GM18517 (cell line): Measurements from ENCODE around the gene NRF1.

Experiments
- ATAC-seq: cut with Tn5 transposase; IDR thresholded peaks from one replicate; pipeline ENCODE4 v1.9.1; 2021; ENCODE audit warnings: mild to moderate bottlenecking, moderate library complexity; ENCODE audit not compliant: unreplicated experiment

NRF1 gene

DNA sequence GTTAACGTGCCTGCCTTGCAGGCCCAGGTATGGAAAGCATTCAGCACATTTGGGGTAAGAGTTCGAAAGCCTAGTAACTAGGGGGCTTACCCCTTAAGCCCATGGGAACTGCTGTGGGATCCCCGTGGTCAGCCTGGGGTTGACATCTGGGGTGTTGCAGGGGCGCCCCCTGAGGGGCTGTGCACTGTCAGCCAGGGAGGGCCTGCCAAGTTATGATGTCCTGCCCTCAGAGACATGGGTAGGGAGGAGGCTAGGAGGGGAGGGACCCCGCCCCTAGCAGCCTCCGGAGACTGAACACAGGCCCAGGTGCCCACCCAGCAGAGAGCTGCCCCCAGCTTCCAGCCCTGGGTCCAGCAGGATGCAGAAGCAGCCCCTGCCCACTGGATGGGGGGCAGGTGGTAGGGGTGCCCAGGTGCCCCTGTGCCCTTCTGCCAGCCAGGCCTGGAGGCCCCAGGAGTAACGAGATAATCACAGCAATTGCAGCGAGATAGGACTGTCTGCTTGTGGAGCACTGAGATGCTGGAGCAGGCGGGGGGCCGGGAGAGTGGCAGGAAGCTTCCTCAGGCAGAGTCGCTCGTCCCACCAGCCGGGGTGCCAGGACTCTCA, 187.9 kb downstream of the NRF1 start:
- ATAC-seq: no peak

DNA sequence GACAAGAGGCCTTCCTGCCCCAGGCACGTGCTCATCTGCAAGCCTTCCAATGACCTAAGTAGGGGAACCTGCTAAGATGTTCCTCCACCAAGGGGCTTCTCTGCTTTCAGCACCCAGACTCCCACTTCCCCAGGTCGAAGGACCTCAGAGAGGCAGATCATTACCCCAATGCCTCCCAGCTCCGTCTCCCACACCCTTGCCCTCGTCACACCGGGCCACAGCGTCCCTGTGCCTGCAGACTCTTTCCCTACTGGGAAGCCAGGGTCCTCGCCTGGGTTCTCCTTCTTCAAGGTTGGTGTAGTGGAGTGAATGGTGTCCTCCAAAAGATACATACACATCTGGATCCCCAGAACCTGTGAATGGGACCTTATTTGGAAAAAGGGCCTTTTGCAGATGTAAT, 189.4 kb downstream of the NRF1 start:
- ATAC-seq: no peak

DNA sequence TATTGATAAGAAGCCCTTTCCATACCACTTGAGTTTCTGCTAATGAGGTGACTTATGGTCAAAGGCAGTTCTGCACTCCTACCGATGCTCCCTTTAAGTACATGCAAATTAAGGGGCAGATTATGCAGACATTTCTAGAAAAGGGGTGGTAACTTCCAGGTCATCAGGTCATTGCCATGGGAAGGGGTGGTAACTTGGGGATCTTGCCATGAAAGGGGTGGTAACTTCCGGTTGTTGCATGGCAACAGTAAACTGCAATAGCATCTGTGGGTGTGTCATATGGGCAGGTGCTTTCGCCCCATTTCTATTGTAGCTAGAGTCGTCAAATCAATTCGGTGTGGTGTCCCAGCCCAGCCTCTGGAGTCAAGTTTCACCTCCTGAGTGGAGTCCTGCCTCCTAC, 190.4 kb downstream of the NRF1 start:
- no peak for ATAC-seq

DNA sequence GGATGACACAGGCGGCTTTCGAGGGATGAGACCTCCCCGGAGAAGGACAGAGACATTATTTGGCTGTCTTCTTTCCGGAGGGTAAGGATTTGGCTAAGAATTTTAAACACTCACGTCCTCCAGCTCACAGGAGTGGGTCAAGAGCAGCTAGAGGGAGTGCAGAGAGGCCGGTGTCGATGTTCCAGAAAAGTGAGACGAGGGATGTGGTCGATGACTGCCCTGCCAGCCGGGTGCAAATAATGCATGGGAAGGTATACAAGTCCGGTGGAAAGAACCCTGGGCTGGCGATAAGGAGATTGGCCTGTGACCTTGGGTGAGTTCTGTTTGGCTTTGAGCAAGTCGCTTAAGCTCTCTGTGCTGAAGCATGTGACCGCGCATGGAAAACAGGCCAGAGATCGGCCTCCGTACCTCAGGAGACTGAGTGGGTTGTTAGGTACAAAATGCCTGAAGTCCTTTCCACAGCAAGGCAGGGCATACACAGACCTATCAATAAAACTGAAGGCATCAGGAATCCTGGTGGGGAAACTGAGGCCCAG, 192.1 kb downstream of the NRF1 start:
- ATAC-seq: no peak

DNA sequence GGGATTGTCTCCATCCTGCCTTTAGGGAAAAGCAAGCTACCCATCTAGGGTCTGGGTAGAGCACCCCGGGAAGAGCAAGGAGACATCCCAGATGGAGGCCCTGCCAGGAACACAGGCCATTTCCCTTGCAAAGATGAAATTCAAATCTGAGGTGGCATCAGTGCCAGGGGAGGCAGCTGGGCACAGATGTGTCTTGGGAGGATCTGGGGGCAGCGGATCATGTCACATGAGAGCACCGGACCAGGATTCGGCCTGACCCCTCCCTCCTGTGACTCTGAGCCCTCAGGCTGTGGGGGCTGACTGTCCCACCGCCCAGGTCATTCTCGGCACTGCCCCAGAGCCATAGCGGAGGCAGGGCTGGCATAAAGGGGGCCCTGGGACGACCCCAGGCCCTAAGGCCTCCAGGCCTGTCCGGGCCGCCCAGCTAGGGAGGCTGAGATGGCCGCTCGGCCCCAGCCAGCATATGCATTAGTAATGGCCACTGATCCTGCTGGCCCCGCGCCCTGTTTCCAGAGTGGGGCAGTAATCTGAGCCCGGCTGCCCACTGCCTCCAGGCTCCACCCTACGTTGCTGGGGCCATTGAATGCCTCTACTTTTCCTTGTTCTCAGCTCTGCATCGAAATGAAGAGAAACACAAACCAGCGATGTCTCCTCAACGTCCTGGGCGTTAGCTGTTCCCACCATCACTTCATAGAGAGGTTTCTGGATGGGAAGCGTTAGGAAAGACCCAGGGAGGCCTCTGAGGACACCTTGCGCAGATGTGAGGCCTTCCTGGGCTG, 192.8 kb downstream of the NRF1 start:
- no peak for ATAC-seq

DNA sequence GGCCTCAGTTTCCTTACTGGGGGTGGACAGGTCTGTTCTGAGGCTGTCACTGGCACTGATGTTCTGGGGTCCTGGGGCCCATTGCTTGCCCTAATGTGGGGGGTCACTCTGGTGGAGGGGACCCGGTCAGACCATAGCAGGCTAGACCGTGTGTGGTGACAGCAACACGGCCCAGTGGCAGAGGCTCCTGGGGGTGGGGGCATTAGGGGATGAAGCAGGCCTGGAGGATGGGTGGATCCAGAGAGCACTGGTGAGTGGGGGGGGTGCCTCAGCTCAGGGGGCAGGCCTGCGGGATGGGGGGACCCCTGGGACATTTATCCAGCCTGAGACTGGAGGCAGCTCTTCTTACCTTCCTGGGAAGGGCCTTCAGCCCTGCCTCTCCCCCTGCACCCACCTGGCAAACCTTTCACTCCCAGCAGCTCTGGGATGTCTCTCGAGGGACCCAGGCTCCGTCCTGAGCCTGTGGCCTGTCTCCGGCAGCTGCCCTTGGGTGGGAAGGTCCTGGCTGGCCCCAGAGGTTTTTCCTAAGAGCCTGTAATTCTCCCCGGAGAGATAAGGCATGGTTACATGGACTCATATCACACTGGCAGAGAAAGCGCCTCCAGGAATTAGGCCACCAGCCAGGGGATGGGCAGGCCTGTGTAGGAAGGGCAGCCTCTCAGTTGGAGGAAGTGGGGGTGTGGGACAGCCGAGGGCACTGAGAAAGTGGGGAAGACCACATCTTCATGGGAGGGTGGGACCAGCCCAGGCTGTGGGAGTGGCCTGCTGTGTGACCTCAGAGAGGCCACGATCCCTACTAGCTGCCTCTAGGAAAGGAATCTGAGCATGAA, 193.6 kb downstream of the NRF1 start:
- ATAC-seq: no peak
